TTC549 (cell line): ENCODE data around the gene KIN.
"Not testable (repeated sequence)": the region's sequence is repeated elsewhere in the genome, so short reads cannot be mapped to it uniquely, and the experiment has no call there.

Source experiments
- FAIRE-seq: peaks from 2 replicates; lab custom pipeline; 2012; peaks lifted over from hg19 to GRCh38; lab: Jason Lieb, UNC

KIN gene

DNA sequence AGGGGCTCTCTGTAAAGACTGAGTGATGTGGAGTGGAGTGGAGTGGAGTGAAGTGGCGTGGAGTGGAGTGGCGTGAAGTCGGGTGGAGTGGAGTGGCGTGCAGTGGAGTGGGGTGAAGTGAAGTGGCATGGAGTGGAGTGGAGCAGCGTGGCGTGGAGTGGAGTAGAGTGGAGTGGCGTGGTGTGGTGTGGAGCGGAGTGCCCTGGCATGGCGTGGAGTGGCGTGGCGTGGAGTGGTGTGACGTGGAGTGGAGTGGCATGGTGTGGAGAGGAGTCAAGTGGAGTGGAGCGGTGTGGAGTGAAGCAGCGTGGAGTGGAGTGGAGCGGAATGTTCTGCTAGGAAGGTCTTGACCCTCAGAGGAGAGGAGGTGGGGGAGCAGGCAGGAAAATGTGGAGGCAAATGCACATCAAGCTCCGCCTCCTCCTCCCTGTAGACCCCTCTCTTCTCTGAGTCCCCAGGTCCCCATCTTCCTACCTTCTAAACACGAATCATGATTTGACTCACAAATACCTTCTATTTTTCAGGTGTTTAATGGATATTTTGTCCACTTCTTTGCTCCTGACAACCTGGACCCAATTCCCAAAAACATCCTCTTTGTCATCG lies 64.8 kb downstream of the KIN start:
- FAIRE-seq: no peak

GRCh38 chr10:7720478-7720877 lies 67.3 kb downstream of the KIN start:
- FAIRE-seq: no peak

DNA sequence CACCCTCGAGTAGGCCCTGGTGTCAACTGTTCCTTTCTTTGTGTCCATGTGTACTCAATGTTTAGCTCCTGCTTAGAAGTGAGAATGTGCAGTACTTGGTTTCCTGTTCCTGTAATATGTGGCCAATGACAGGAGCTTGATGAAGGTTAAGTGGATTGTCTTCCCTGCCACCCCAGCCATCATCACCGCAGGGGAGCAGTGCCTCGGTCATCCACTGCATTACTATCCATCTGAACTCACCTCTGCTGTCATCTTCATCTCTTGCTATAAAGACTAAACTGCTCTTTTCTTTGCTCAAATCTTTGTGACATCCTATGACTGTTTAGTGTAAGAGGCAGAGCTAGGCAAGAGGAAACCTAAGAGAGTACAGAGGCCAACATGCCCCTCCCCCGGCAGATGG lies 69.1 kb downstream of the KIN start:
- no peak for FAIRE-seq

- FAIRE-seq: no peak
These were observed 70.0 kb downstream of the KIN start for GRCh38 chr10:7717767-7718166.

DNA sequence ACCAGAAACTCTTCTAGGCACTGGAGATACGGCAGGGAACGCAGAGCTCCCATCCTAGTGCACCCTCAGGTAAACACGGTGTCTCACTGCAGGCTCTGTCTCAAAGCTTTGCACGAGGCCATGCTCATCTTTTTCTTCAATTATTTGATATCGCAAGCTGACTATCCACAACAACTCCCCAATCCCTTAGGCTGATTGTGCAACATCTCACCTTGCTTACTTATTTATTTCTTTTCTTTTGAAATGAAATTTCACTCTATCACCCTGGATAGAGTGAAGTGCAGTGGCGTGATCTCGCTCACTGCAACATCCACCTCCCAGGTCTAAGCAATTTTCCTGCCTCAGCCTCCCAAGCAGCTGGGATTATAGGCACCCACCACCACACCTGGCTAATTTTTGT lies 72.3 kb downstream of the KIN start:
- FAIRE-seq: no peak

DNA sequence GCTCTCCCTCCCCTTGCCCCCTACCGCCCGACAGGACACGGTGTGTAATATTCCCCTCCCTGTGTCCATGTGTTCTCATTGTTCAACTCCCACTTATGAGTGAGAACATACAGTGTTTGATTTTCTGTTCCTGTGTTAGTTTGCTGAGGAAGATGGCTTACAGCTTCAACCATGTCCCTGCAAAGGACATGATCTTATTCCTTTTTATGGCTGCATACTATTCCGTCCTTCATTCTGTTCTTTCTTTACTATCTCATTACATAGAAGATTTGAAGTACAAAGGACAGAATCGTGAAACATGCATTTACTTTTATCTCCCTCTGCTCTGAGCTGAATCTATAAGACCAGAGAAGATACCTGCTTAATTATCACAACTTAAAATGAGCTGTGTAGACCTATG lies 76.7 kb downstream of the KIN start:
- FAIRE-seq: not testable (repeated sequence)

DNA sequence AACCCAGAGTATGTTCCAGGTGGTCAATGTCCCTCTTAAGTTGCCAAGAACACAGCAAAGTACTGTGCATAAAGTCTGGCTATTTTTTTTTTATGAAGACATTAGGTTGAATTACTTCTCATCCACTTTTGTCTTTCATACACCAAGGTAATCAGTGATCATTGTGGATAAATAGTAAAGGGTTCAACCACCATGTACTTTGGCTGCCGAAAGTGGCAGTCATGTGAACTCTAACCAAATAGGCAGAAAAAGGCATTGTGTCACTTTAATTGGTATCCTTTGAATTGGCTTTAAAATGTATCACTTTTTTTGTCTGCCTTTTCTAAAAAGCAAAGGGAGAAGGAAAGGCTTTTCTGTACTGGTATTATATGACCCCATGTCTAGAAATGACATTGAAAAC lies 77.3 kb downstream of the KIN start:
- no peak for FAIRE-seq

DNA sequence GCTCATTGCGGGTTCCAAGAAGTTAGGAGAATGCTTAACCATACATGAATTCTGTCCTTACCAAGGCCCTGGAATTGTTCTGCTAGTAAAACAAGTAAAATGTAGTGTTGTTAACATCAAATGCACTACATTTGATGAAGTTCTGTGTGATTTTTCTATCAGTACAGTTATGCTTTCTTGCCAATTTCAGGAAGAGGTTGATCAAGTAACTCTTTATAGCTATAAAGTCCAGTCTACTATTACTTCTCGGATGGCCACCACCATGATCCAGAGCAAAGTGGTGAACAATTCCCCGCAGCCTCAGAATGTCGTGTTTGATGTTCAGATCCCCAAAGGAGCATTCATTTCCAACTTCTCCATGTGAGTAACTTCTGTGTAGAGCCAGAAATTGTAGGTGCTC lies 79.0 kb downstream of the KIN start:
- FAIRE-seq: no peak

- FAIRE-seq: no peak
These were observed 79.8 kb downstream of the KIN start for GRCh38 chr10:7707858-7708622.

- no peak for FAIRE-seq
These were observed 80.7 kb downstream of the KIN start for GRCh38 chr10:7707102-7707501.

GRCh38 chr10:7706534-7707073 lies 81.2 kb downstream of the KIN start:
- no peak for FAIRE-seq

DNA sequence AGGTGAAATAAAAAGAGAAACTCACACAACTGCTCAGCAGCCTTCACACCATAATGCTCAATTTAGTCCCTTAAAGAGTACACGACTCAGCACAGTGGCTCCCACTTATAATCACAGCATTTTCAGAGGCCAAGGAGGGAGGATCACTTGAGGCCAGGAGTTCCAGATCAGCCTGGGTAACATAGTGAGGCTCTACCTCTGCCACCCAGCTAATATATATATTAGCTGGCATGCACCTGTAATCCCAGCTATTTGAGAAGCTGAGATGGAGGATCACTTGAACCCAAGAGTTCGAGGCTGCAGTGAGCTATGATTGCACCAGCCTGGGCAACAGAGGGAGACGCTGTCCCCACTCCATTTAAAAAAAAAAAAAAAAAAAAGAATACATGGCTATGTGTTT lies 82.5 kb downstream of the KIN start:
- FAIRE-seq: no peak

- no peak for FAIRE-seq
These were observed 83.4 kb downstream of the KIN start for GRCh38 chr10:7704071-7705016.

DNA sequence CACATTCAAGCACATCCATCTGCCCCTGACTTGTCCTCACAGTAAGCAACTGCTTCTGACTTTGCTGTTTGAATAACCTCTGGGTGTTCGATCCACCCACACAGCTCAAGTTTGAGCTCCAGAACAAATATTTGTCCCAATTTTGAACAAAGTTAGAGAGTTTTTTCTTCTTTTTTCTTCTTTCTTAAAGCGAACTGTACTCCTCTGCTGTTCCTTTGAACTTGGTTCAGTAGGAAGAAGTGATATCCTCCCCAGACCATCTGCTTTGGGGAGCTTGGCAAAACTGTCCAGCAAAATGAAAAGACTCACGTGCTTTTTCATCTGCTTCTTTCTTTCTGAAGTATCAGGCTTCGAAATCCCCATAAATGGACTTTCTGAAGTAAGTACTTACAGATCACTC lies 84.7 kb downstream of the KIN start, which contains the start of gene ITIH2:
Gene ITIH2 (plus strand): TSS at position 177 of the 400 bp plus-strand sequence. CDS start 119 bp downstream, at position 296.
- FAIRE-seq: no peak

GRCh38 chr10:7702288-7702812 lies 85.4 kb downstream of the KIN start:
- FAIRE-seq: no peak

- FAIRE-seq: no peak
These were observed 86.5 kb downstream of the KIN start for GRCh38 chr10:7701158-7701742.
